HepG2 (cell line): ENCODE measurements around the gene POU2F2. TPM values are rescaled to one million over a fixed set of nuclear protein-coding genes. Genes with fewer than 3 reads are reported as not detected.

Experiments used
- ATF2 ChIP-seq: sonication (generic); formaldehyde crosslinking; IDR thresholded peaks from 2 replicates; pipeline ENCODE4 v1.4.0; 2020; ENCODE audit warnings: missing genetic modification reagents
- CREB1 ChIP-seq, 2 experiments: fragments of 450-650 bp in 1 of 2; IDR thresholded peaks; 2 replicates each; pipeline ENCODE4 v1.6.1; 2016 to 2017; ENCODE audit warnings: control low read depth in 1 of 2, mild to moderate bottlenecking in 1 of 2, missing compliant biosample characterization in 1 of 2, missing genetic modification characterization in 1 of 2
- CTCF ChIP-seq: sonication (generic); formaldehyde crosslinking; IDR thresholded peaks from 2 replicates; pipeline ENCODE4 v1.5.0; 2020; ENCODE audit warnings: mild to moderate bottlenecking, missing genetic modification reagents, moderate library complexity
- FOSL2 ChIP-seq: sonication (generic); formaldehyde crosslinking; IDR thresholded peaks from 2 replicates; pipeline ENCODE4 v1.4.0; 2020; ENCODE audit warnings: missing genetic modification reagents
- HES4 ChIP-seq: sonication (generic); formaldehyde crosslinking; IDR thresholded peaks from 2 replicates; pipeline ENCODE4 v1.9.0; 2021; ENCODE audit warnings: mild to moderate bottlenecking, missing genetic modification reagents, borderline replicate concordance
- PITX1 ChIP-seq: sonication (generic); formaldehyde crosslinking; IDR thresholded peaks from 2 replicates; pipeline ENCODE4 v1.5.1; 2020; ENCODE audit warnings: mild to moderate bottlenecking, missing genetic modification reagents
- SMC3 ChIP-seq: IDR thresholded peaks from 2 replicates; pipeline ENCODE4 v1.6.1; 2011; ENCODE audit warnings: low read length, improper control_type of control experiment
- SNAPC4 ChIP-seq: sonication (generic); formaldehyde crosslinking; IDR thresholded peaks from 2 replicates; pipeline ENCODE4 v1.4.0; 2020; ENCODE audit warnings: mild to moderate bottlenecking, missing genetic modification reagents
- STAG1 ChIP-seq: sonication (generic); formaldehyde crosslinking; IDR thresholded peaks from 2 replicates; pipeline ENCODE4 v1.4.0; 2020; ENCODE audit warnings: missing genetic modification reagents
- ZNF549 ChIP-seq: sonication (generic); formaldehyde crosslinking; IDR thresholded peaks from 2 replicates; pipeline ENCODE4 v1.5.0; 2020; ENCODE audit warnings: missing genetic modification reagents
- ZNF574 ChIP-seq: sonication (generic); formaldehyde crosslinking; IDR thresholded peaks from 2 replicates; pipeline ENCODE4 v1.4.0; 2020; ENCODE audit warnings: missing genetic modification reagents
- ZSCAN12 ChIP-seq: sonication (generic); formaldehyde crosslinking; IDR thresholded peaks from 2 replicates; pipeline ENCODE4 v1.9.0; 2021; ENCODE audit warnings: mild to moderate bottlenecking, missing genetic modification reagents
- polyA plus RNA-seq, 8 experiments: library from polyadenylated mRNA; depleted of rRNA in 3 of 8; stranded (reverse) in 7 of 8; unstranded in 1 of 8; fragments of >200 nt; fragmentation: Illumina TruSeq in 4 of 8; extraction: Trizol in 4 of 8; gene quantifications; 2 replicates each; pipeline versions ENCODE4 v1.2.1 to v1.2.3, GENCODE V29; 2011 to 2016; ENCODE audit warnings: low read depth in 4 of 8, missing spikeins in 1 of 8, mixed read lengths in 1 of 8; ENCODE audit not compliant: insufficient read depth in 1 of 8
- total RNA-seq, 5 experiments: library from RNA; depleted of rRNA; stranded (reverse); fragments of >200 nt; fragmentation: Illumina TruSeq; extraction: Trizol; gene quantifications; 2 replicates each; pipeline ENCODE4 v1.2.3, GENCODE V29; 2016; ENCODE audit warnings: low read depth in 1 of 5

The POU2F2 gene
- total and polyA plus RNA-seq, 2 of the 13 experiments (the other 11 are each of a cell fraction or from before 2014, with no cell fraction given), result 0.09 to 0.17 TPM

- no peak for TF ChIP-seq SNAPC4 (CRISPR knock-in tag)
- TF ChIP-seq PITX1 (CRISPR knock-in tag), result no peak
- no peak for TF ChIP-seq ZSCAN12
- peak; percentile 16; the same call in 1 of the 2 replicates for TF ChIP-seq ZNF574 (CRISPR knock-in tag)
- TF ChIP-seq HES4, result no peak
- TF ChIP-seq CTCF (CRISPR knock-in tag), result peak; percentile 69
- TF ChIP-seq FOSL2 (CRISPR knock-in tag), result 0 out of 2 replicates have a peak, but pooled peaks have one; percentile 9
- peak; percentile 49 for TF ChIP-seq STAG1
- no peak for TF ChIP-seq CREB1 (IDR thresholded peaks at IDR 0.05)
- no peak for TF ChIP-seq CREB1 (CRISPR knock-in tag; IDR thresholded peaks at IDR 0.05)
- peak; percentile 41; the same call in 1 of the 2 replicates for TF ChIP-seq SMC3
- 0 out of 2 replicates have a peak, but pooled peaks have one; percentile 34 for TF ChIP-seq ATF2
- TF ChIP-seq ZNF549 (CRISPR knock-in tag), result no peak
- TF ChIP-seq, all 625 proteins: peak for 18
These were observed 50.6 kb downstream of the POU2F2 start (continued) for GRCh38 chr19:42081584-42082203.
